PC-9 (cell line): ENCODE measurements around the gene CGB3. TPM values are rescaled to one million over a fixed set of nuclear protein-coding genes. Genes with fewer than 3 reads are reported as not detected.

Experiments used
- BruUV-seq: library from RNA; stranded (reverse); fragments of 400-500 nt; replicated peaks from 2 replicates; lab custom pipeline; 2021; lab: Mats Ljungman, UMichigan
- CTCF ChIA-PET: fragments of 300-600 bp; sonication (Branson Sonifier 250); formaldehyde crosslinking; loops from one replicate; lab custom pipeline; 2022; ENCODE audit warnings: antibody characterized with exemption; lab: Charles Lee
- POLR2A ChIA-PET: fragments of 300-600 bp; sonication (Branson Sonifier 250); formaldehyde crosslinking; loops from one replicate; lab custom pipeline; 2022; ENCODE audit warnings: antibody characterized with exemption; ENCODE audit not compliant: unreplicated experiment; lab: Charles Lee
- DNase-seq, 2 experiments: peaks; one replicate each; pipeline versions ENCODE4 v3.0.0 to v3.0.0-alpha.2; 2015 to 2022; ENCODE audit warnings: mixed read lengths in 1 of 2
- H2AFZ ChIP-seq: fragments of 200-600 bp; sonication (generic); 2 replicates; pipeline ENCODE4 v1.8.1; 2017; ENCODE audit warnings: antibody characterized with exemption
- H3F3A ChIP-seq: fragments of 200-600 bp; sonication (generic); 2 replicates; pipeline ENCODE4 v1.8.1; 2017; ENCODE audit warnings: antibody characterized with exemption, mild to moderate bottlenecking, low read depth; ENCODE audit not compliant: insufficient read depth
- H3K27ac ChIP-seq: fragments of 200-600 bp; sonication (generic); 2 replicates; pipeline ENCODE4 v1.6.1; 2016; ENCODE audit warnings: mixed run types
- H3K27me3 ChIP-seq: fragments of 200-600 bp; sonication (generic); 2 replicates; pipeline ENCODE4 v1.6.1; 2016; ENCODE audit warnings: low read depth, mixed run types; ENCODE audit not compliant: insufficient read depth
- H3K36me3 ChIP-seq: fragments of 200-600 bp; sonication (generic); 2 replicates; pipeline ENCODE4 v1.6.1; 2016; ENCODE audit warnings: low read depth, mixed run types
- H3K4me1 ChIP-seq: fragments of 200-600 bp; sonication (generic); replicated peaks from 2 replicates; pipeline ENCODE4 v1.6.1; 2016; ENCODE audit warnings: mixed run types; ENCODE audit not compliant: insufficient read depth
- H3K4me2 ChIP-seq: fragments of 200-600 bp; sonication (generic); 2 replicates; pipeline ENCODE4 v1.6.1; 2017; ENCODE audit warnings: mixed run types
- H3K4me3 ChIP-seq: fragments of 200-600 bp; sonication (generic); 2 replicates; pipeline ENCODE4 v1.6.1; 2016; ENCODE audit warnings: mixed run types
- H3K79me2 ChIP-seq: fragments of 200-600 bp; sonication (generic); 2 replicates; pipeline ENCODE4 v1.6.1; 2017; ENCODE audit warnings: low read depth, mixed run types
- H3K9me2 ChIP-seq: fragments of 200-600 bp; sonication (generic); 2 replicates; pipeline ENCODE4 v1.8.1; 2017; ENCODE audit warnings: mild to moderate bottlenecking; ENCODE audit not compliant: insufficient read depth
- H3K9me3 ChIP-seq: fragments of 200-600 bp; sonication (generic); 2 replicates; pipeline ENCODE4 v1.8.1; 2016; ENCODE audit warnings: low read depth; ENCODE audit not compliant: insufficient read depth
- H4K20me1 ChIP-seq: fragments of 200-600 bp; sonication (generic); 2 replicates; pipeline ENCODE4 v1.8.1; 2017; ENCODE audit not compliant: insufficient read depth
- CTCF ChIP-seq: fragments of 200-600 bp; sonication (generic); conservative IDR thresholded peaks from 2 replicates; pipeline ENCODE4 v1.6.1; 2017; ENCODE audit warnings: mixed run types, antibody characterized with exemption, mild to moderate bottlenecking, moderate library complexity
- EZH2 ChIP-seq: fragments of 200-600 bp; sonication (generic); IDR thresholded peaks from 2 replicates; pipeline ENCODE4 v1.8.0; 2017; ENCODE audit warnings: antibody characterized with exemption, low read depth
- intact Hi-C: fragments of 100-400 bp; cut with micrococcal nuclease; formaldehyde crosslinking; loops from one replicate; pipeline ENCODE4 v1.10.0; 2022; ENCODE audit not compliant: unreplicated experiment
- total RNA-seq: library from RNA; stranded (reverse); gene quantifications from 2 replicates; pipeline ENCODE4 v1.2.3, GENCODE V29; 2021

Gene CGB3
- total RNA-seq, 1 experiment from 2014 or later: not detected

GRCh38 chr19:49061000-49061399 lies 36.9 kb upstream of the CGB3 start:
- peaks cover 17% of the 10 kb centered on the region; the same call in 1 of the 2 replicates for H3K4me1 ChIP-seq
- no peaks in the 10 kb centered on the region for H3K9me2 ChIP-seq
- ChIA-PET CTCF (no interaction called here), POLR2A (no interaction called here)
- no peak overlapping the region for H2AFZ ChIP-seq
- no peaks in the 10 kb centered on the region for H3K9me3 ChIP-seq
- H4K20me1 ChIP-seq: no peaks in the 10 kb centered on the region
- BruUV-seq: no TSS peak
- H3F3A ChIP-seq: peaks cover 33% of the 10 kb centered on the region
- intact Hi-C loops: no loop called here
- TF ChIP-seq EZH2: no peak
- no peak for TF ChIP-seq CTCF
- no peaks in the 10 kb centered on the region for H3K36me3 ChIP-seq
- no peaks in the 10 kb centered on the region for H3K79me2 ChIP-seq
- H3K4me3 ChIP-seq: no peak overlapping the region
- H3K27ac ChIP-seq: no peak overlapping the region
- DNase-seq: no peak
- no peak overlapping the region for H3K4me2 ChIP-seq
- H3K27me3 ChIP-seq: 0 out of 2 replicates have a peak, but pooled peaks cover under 1% of the 10 kb centered on the region

GRCh38 chr19:49059053-49059452 lies 34.9 kb upstream of the CGB3 start:
- no peak overlapping the region for H3K4me3 ChIP-seq
- intact Hi-C loops: loop anchor here (5.0 kb wide), 1 partner anchor 42 kb away; the partner anchor contains the start of gene LHB
- BruUV-seq: no TSS peak
- H4K20me1 ChIP-seq: no peaks in the 10 kb centered on the region
- peaks cover 28% of the 10 kb centered on the region for H3F3A ChIP-seq
- TF ChIP-seq EZH2 (no peak), CTCF (no peak)
- POLR2A ChIA-PET: no interaction called here
- H3K9me3 ChIP-seq: no peaks in the 10 kb centered on the region
- H3K4me2 ChIP-seq: no peak overlapping the region
- H2AFZ ChIP-seq: no peak overlapping the region
- DNase-seq: no peak
- H3K9me2 ChIP-seq: no peaks in the 10 kb centered on the region
- no peaks in the 10 kb centered on the region for H3K79me2 ChIP-seq
- CTCF ChIA-PET: no interaction called here
- H3K27ac ChIP-seq: no peak overlapping the region
- H3K27me3 ChIP-seq: no peaks in the 10 kb centered on the region
- H3K4me1 ChIP-seq: 0 out of 2 replicates have a peak, but pooled peaks cover 12% of the 10 kb centered on the region
- no peaks in the 10 kb centered on the region for H3K36me3 ChIP-seq

GRCh38 chr19:49058562-49058961 lies 34.4 kb upstream of the CGB3 start:
- H3K27me3 ChIP-seq: no peaks in the 10 kb centered on the region
- no peak overlapping the region for H3K4me3 ChIP-seq
- no peaks in the 10 kb centered on the region for H3K9me2 ChIP-seq
- H3K9me3 ChIP-seq: no peaks in the 10 kb centered on the region
- no peaks in the 10 kb centered on the region for H3K79me2 ChIP-seq
- H3K4me2 ChIP-seq: no peak overlapping the region
- H2AFZ ChIP-seq: no peak overlapping the region
- no peak overlapping the region for H3K27ac ChIP-seq
- BruUV-seq: no TSS peak
- H3F3A ChIP-seq: peaks cover 23% of the 10 kb centered on the region
- no peaks in the 10 kb centered on the region for H4K20me1 ChIP-seq
- TF ChIP-seq CTCF: no peak
- intact Hi-C loops: loop anchor here (5.0 kb wide), 1 partner anchor 41 kb away; the partner anchor contains the start of gene LHB
- POLR2A ChIA-PET: no interaction called here
- CTCF ChIA-PET: no interaction called here
- no peaks in the 10 kb centered on the region for H3K36me3 ChIP-seq
- no peak for DNase-seq
- H3K4me1 ChIP-seq: 0 out of 2 replicates have a peak, but pooled peaks cover 10% of the 10 kb centered on the region
